D341Med (cell line): Measurements from ENCODE around the gene DGKI.

Experiments
- DNase-seq: peaks from one replicate; pipeline ENCODE4 v3.0.0; 2012; ENCODE audit warnings: low spot score

DGKI gene

DNA sequence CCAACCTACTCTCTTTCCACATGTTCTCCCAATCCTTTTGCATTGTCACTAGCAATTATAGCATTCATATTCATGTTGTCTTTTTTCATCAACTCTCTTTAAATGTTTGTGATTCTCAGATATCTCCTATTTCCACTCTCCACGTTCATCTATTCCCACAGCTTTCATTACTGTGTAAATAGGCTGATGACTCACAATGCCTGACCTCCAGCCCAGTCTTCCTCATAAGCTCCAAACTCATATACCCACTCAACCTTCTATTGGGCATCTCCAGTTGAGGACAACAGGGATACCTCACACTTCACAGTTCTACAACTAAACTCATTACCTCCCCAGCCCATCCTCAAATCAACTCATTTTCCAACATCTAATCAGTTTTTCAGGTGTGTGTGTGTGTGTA is 194.1 kb downstream of the DGKI start:
- no peak for DNase-seq

DNA sequence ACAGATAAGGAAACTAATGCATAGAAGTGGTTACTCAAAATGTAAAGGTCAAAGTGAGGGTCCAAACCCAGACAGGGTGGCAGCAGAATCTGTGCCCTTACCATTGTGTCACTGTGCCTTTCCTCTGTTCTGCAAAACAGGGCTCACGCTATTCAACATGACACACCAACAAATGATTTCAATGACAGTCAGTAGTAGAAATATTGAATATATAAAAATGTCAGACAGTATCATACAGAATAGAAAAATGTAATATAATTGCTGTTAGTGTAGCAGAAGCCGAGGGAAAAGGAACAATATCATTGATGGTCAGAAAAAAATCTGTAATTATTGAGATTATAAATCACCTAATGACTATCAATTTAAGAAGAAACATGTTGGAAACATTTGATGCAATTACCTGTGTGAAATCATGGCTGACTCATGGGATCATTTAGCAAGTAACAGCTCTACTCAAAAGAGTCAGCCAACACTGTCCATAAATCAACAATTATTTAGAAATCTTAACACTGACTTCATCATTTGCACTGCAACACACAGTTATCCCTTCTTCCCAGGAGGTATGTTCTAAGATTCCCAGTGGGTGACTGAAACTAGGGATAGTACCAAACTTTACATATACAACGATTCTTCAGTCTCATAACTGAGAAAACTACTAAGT is 198.7 kb downstream of the DGKI start:
- DNase-seq, result no peak

DNA sequence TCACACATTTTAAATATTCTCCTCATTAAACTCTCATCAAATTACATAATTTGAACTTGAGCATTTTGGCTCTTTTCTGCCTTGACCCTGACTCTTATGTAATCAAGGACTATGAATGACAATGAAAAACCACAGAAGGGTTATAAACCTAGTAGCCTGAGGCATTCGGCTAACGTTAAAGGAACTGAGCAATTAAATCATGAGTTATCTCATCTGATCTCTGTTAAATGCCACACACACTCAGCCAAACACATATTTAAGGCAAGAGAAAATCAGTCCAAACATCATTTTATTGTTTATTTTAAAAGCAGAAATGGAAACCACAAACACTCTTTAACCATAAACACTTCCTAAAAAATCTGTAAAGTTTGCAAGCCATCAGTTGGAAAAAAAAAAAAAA is 204.3 kb downstream of the DGKI start:
- no peak for DNase-seq

DNA sequence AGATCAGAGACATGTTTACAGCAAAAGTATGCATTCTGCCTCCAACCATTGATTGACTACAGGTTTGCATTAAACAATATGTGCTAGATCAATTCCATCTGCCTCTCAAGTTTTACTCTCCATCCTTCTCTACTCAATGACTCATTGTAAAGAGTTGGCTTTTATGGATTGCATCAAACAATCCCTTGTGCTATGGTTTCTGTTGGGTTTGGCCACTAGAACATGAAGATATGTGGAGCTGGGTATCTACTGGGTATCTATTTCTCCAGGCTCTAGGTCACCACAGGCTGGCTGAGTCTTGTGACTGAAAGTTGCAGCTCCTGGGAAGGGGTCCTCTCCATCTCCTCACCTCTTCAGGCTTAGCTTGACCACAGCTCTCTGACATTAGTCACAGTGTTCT is 204.7 kb downstream of the DGKI start:
- DNase-seq, result no peak

DNA sequence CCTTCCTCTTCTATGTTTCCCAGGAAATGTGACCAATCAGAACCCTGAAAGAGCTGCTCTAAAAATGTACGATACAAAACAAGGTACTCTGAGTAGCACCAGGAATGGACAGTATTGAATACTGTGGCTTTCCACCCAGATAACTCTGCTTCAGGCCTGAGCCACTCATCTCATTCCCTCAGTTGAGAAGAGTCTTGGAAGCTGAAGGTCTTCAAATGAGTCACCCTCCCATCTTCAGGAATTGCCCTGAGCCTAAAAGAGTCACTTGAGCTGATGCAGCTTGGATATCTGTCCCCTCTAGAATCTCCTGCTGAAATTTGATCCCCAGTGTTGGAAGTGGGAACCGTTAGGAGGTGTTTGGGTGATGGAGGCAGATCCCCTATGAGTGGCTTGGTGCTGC is 210.4 kb downstream of the DGKI start:
- no peak for DNase-seq

DNA sequence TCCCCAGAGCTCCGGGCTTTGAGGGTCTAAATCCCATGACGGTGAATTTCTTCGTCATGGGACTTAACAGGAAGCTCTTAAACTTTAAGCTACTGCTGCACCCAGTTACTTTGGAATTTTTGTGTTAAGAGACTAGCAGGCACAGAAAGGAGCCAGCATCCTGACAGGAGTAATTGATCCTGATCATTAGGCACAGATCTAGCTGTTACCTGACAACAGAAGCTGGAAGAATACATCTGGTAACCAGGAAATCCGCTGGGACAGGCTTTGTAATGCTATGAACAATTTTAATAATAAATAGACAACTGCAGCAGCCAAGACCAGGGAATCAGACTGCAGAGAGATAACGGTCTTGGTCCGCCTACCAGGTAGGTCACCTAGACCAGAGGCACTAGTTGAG is 210.9 kb downstream of the DGKI start:
- DNase-seq, result no peak

DNA sequence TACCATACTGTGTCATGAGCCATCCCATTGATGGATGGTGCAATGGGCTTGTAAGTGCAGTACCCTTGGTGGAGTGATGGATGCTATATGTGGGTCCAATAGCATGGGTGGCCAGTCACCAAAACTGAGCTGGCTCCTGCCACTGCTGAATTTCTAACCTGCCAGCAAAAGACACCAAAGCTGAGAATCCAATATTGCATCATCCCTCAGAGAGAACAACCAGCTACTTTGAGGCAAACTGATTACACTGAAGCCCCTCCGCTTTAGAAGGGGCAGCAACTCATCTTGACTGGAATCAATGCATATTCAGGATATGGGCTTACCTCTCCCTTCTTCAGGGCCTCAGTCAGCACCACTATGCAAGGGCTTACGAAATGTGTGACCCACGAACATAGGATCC is 211.6 kb downstream of the DGKI start:
- no peak for DNase-seq

DNA sequence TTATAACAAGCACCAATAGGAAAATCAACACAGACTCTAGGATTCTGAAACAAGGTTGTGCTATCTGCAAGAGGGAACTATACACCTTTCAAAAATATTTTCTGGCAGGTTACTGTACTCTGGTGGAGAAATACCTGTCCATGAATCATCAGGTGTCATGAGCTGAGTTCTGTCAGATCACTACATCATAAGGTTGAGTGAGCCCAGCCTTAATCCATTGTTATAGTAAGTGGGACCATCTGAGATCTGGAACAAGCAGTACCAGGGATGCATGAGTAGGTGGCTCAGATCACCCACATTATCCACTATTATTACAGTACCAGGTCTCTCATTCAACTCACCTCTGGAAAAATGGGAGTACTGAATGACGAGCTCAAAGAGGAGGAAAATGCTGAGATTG is 212.4 kb downstream of the DGKI start:
- DNase-seq, result no peak

DNA sequence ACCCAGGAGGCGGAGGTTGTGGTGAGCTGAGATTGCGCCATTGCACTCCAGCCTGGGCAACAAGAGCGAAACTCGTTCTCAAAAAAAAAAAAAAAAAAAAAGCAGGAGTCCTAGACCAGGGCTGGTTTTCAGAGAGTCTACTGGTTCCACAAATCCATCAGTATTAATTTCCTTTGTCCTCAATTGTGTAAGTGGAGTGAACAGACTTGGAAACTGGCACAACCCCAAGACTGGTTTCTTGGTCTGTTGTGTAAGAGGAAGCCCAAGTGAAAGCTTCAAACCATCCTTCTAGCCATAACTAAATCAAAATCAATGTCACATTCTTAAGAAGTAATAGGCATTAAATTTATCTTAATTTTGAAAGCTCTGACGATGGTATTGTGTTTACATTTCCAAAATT is 213.6 kb downstream of the DGKI start:
- no peak for DNase-seq

DNA sequence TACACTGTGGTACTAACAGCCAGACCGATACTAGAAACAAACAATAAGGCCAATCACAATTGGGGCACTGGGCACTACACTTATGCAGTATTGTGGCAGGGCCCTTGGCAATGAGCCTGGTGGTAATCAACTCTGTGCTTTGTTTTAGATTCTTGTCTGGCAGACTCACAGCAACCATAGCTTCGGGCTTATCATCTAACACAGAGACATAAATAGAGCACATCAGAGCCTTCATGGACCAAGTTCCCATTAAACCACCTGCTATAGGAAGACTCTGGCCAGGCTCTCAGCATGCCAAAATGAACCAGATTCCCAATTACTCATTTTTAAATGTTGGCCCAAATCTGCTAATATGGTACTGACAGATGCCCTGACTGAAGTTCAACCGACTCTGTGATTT is 218.6 kb downstream of the DGKI start:
- DNase-seq, result no peak

DNA sequence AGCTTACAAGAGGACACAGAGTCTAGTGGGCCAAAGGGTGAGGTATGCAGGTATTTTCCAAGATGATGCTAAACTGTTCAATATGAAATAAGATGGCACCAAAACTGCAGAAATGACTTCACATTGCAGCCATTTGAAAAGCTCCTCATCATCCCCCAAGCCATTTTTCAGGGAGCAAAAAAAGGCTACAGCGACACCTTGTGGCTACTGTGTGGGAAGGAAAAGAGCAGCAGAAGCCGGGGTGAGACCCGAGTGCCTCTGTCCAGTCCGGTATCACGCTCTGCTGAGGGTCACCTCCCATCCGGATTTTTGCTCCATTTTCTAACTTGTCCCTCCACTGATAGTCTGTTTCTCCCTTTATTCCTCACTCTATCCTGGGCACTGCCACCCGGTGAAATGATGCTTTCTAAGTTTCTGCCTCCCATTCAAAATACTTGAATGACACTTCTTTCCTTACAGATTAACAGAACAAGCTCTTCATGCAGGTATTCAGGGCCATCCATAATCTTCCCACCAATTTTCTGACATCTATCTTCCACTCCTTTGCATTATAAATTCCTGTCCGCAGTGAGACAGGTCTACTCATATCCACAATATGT is 220.2 kb downstream of the DGKI start:
- peak; percentile 81 for DNase-seq

DNA sequence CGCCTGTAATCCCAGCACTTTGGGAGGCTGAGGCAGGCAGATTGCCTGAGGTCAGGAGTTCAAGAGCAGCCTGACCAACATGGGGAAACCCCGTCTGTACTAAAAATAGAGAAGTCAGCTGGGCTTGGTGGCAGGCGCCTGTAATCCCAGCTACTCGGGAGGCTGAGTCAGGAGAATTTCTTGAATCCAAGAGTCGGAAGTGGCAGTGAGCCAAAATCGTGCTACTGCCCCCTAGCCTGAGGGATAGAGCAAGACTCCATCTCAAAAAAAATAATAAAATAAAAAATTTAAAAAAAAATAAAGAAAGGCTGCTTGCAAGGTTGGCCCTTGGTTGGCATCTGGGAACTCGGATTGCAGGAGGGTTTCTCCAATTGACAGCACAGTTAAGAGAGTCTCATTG is 221.6 kb downstream of the DGKI start:
- no peak for DNase-seq

DNA sequence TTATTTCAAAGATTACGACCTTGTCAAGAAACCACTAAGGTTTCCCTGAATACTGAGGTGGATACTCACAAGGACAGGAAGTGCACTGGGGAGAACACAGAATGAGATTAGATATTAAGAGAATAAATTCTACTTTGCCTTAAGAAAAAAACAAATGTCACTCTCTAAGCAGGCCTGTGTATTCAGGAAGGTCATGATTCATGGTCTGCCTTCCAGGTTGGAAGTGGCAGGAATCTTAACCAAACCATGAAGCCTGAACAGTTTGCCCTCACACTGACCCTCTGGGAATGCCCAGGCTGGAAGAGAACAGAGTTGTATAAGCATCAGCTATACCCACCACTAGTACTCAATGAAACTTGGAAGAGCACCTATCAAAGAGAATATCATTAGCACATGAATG is 227.6 kb downstream of the DGKI start:
- DNase-seq, result no peak

DNA sequence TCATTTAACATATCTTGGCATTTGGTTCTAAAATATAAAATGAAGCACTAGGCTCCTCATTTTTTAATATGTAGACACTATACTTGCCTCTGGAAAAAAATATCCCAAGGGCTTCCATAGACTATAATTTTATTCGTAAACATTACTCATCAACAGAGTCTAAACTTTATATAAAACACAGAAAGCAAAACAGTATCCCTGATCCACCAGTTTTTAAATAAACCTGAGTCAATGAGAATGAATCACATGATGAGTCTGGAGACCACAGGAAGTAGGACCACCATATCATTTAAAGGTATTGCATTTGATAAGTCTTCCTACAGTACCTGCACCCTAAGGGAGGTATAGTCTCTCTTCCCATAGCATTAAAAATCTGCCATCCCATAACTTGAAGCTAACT is 228.0 kb downstream of the DGKI start:
- no peak for DNase-seq

DNA sequence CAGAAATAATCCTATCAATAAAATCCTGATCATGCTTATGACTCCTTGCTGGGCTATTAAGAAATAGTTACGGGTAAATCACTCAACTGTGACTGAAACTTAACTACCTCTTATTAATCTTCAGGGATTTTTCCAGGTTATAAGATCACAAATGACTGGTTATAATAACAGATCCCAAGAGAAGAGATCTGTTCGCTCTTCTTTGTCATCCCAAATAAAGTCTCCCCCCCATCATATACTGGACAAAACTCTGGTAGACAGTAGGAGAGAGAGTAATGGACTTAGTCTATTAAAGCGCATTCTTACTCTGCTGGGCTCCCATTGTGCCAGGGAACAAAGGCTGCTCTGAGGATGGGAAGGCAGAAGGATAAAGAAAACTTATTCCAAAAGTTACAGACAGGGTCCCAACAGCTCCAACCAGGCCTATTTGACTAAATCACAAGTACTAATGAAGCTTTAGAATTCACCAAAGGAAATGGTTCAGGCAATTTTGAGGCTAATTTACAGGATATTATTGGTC is 233.7 kb downstream of the DGKI start:
- no peak for DNase-seq

DNA sequence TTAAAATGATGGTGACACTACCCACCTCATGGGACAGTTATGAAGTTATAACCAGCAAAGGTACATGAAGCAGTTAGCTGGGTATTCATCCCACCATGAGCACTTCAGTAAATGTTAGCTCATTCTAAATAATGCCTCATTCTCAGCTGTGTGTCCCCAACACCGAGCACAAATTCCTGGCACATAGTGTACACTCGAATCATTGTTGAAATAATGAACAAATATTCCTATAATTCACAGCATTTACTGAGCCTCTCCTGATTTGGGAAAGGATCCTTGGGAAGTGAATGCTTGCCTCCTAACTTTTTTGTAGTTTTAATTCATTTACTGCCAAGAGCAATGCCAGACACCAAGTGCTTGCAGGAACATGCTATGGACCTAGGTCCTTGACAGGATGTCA is 235.2 kb downstream of the DGKI start:
- no peak for DNase-seq

DNA sequence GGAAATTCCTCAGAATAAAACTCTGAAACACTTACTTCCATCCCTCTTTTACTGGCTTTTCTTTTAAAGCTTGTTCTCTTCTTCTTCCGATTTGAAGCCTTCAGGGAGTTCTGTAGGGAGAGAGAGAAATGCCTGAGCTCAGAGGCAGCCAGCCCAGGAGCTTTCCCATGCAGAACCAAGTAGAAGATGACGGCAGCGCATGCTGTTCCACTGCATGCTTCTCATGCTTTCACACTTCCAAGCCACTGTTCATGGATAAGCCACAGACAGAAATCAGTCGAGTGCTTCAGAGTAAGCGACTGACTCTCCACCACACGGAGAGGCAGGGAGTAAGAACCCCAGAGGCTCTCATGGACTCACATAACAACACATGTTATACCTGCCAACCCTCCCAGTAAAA is 237.3 kb downstream of the DGKI start:
- no peak for DNase-seq

DNA sequence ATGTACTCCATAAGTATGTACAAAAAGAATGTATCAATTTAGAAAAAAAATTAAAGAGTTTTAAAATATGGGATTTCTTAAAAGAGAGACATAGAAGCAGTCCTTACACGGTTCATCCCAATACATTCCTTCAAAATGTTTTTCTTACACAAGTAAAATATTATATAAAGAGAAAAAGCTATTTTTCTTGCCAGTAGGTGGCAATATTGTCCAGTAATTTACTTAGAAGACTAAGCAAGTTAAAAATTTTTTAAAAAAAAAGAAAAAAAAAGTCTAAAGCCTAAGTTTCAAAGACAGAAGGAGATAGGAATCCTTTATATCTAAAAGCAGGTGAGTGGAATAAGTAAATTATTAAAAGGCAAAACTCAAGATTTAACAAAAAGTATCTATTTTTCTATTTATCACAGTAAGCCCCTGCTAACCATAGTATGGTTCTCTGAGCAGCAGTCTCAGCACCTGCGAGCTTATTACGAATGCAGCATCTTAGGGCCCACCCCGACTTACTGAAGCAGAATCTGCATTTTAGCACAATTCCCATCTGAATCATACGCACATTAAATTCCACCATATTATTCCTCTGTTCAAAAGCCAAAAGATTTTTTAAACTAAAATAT is 240.6 kb downstream of the DGKI start:
- no peak for DNase-seq

DNA sequence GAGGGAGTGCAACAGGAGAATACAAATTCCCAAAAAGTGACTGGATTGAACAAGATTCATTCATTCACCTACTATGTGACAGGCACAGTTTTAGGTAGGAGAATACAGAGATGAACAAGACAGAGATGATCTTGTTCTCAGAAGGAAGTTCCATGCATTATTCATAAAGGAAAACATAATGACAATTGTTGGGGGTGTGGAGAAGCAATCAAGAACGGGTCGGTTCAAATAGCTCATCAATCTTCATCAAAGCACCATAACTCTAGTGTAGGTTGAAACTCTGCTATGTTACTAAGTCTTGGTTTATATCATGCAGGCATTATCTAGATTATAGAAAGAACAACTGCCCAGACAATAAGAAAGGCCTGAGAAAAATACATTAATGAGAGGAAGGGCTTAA is 243.7 kb downstream of the DGKI start:
- no peak for DNase-seq

DNA sequence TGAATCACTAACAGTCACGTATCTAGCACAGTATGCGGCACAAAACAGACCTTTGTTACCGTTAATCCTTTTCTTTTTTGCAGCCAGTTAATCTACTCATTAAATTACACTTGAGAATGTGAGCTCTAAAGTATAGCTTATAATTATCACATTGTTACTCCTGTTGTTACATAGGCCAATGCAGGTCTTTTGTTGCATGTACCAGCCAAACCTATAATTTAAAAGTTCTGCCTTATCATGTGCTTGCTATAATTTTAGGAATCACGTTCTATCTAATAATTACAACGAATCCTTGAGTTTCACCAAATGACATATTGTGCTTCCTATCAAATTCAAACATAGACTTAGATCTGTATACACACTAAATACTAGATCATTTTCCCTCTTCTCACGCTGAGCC is 245.1 kb downstream of the DGKI start:
- DNase-seq, result no peak

DNA sequence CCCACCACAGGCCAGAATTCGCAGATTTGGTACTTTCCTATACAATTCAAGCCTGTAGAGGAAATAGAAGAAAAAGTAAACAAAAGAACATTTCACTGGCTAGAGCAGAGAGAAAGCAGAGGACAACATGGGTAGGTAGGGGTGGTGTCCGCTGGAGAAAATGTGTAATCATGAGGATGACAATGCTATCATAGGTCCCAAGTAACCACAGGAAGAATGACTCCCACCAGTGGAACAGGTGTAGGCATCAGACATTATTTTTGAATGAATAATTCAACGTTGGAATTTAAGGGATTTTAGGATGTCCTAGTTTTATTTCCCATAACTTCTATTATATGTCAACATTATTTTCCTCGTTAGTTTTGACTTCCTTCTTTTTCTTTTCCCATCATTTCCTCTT is 248.9 kb downstream of the DGKI start:
- DNase-seq, result no peak

DNA sequence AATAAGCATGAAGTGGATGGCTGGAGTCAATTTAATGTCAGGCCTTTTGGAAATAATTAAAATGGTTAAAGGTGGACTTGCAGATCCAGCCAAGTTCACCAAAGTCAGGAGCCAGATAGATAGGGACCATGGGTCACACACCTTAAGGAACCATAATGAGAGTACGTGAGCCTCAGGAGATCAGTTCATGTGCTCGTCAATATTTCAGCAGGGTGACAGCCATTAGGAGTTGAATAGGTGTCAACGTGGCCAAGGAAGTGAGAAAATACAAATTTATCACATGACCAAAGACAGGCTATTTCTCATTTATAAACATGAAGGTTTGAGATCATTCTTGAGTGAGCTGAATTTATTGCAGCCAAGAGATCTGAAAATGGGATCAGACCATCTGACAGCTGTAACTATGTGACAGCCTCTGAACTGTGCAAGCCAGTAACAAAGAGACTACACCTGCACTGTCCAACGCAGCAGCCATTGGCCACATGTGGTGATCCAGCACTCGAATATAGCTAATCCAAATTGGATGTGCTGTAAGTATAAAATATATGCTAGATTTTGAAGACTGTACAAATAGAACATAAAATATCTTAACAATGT is 253.6 kb downstream of the DGKI start:
- DNase-seq, result no peak

DNA sequence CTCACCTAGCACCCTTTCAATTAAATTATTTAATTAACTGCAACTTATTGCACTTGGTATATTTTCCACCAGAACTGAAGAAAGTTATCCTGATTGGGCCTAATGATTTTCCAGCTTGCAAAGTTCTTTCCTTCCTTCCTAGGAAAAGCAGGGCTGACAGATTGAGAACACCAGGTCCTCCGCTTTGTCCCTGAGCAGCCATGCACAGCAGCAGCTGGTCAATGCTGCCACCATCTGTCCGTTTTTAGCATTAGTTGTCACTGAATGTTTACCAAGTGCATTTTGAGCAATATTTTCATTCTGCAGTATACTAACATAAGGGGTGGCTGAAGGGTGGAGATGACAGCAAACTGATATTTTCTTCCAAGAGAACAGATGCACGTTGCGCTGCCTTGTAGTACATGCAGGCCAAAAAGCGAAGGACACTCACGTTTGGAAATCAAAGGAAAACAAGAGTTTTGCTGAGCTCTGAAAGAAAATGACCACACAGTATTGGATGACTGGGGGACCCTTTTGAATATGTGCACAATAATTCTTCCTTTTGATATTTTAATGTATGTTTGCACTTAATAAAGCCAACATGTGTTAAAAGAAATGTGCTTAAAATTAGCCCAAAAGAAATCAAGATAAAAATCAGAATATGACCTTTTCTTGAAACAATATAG is 254.4 kb downstream of the DGKI start:
- DNase-seq, result peak; percentile 80
